ENCODE measurements around the gene SPINT3.

- TF ChIP-seq CTCF (IDR thresholded peaks at IDR 0.05): no peak
- no peak for TF ChIP-seq POLR2A (IDR thresholded peaks at IDR 0.05)
- TF ChIP-seq POLR2AphosphoS5 (IDR thresholded peaks at IDR 0.05): no peak
These were observed 28.2 kb downstream of the SPINT3 start for GRCh38 chr20:45487231-45487635.
